ENCODE results near the gene APC2.
A peak's percentile ranks its signal among the peaks of the same experiment; 100 is the strongest.
"Not testable (repeated sequence)": the region's sequence is repeated elsewhere in the genome, so short reads cannot be mapped to it uniquely, and the experiment has no call there.

APC2 gene

GRCh38 chr19:1497578-1498235, 47.8 kb downstream of the APC2 start:
- DNase-seq, result no peak

GRCh38 chr19:1499231-1499630, 49.3 kb downstream of the APC2 start:
- DNase-seq, result not testable (repeated sequence)

GRCh38 chr19:1501200-1501595, 51.3 kb downstream of the APC2 start:
- DNase-seq, result no peak

- DNase-seq, result no peak
Measured at GRCh38 chr19:1502433-1503088, 52.6 kb downstream of the APC2 start.

GRCh38 chr19:1503089-1503924, 53.4 kb downstream of the APC2 start:
- DNase-seq, result no peak

- DNase-seq, result no peak
Measured at GRCh38 chr19:1503925-1504773, 54.2 kb downstream of the APC2 start.

DNA sequence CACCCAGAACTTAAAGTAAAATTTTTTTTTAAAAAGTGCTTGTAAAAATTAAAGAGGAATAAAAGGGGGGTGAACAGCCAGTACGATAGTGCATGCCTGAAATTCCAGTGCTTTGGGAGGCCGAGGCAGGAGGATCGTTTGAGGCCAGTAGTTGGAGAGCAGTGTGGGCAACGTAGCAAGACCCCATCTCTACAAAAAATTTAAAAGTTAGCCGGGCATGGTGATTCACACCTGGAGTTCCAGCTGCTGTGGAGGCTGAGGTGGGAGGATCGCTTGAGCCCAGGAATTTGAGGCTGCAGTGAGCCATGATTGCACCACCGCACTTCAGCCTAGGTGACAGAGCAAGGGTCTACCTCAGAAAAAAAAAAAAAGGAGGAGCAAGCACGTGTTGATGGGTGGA, 55.1 kb downstream of the APC2 start:
- DNase-seq, result no peak

- no peak for DNase-seq
Measured at GRCh38 chr19:1505991-1506881, 56.3 kb downstream of the APC2 start.

- DNase-seq, result no peak
Measured at GRCh38 chr19:1507192-1507660, 57.3 kb downstream of the APC2 start.

- DNase-seq, result peak; percentile 60
Measured at GRCh38 chr19:1507763-1508506, 58.0 kb downstream of the APC2 start.

GRCh38 chr19:1508507-1508856, 58.6 kb downstream of the APC2 start:
- DNase-seq, result no peak

DNA sequence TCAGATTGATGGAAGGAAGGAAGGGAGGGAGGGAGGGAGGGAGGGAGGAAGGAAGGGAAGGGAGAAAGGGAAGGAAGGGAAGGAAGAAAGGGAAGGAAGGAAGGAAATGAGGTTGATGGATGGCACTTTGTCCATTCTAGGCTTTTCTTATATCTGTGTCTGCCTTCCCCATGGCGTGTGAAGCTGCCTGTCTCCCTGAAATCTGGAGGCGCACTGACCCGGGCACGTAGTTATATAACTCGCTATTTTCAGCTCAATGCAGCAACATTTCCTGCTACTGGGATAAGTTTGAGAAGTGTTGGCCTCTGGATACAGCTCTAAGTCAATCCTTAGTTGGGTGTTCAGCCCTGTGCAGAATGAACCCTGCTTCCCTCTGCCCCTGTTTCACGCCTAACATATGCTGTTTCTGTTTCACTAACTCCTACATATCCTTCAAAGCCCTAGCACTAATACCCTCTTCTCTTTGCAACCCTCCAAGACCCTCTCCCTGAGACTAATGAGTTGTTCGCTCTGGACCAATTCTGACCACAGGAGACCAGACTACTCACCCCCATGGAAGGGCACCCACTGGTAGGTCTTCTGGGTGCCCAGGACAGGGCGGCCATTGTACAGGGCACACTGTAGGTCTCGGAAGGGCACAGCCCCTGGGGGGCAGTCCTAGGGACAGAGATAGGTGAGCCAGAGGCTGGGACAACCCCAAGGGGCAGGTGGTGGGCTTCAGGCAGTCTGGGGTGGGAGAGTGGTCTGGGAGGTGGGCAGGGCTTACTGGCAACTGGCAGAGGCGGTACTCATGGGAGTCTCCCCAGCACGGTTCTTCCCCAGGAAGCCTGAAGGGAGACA, 59.9 kb downstream of the APC2 start:
- no peak for DNase-seq

DNA sequence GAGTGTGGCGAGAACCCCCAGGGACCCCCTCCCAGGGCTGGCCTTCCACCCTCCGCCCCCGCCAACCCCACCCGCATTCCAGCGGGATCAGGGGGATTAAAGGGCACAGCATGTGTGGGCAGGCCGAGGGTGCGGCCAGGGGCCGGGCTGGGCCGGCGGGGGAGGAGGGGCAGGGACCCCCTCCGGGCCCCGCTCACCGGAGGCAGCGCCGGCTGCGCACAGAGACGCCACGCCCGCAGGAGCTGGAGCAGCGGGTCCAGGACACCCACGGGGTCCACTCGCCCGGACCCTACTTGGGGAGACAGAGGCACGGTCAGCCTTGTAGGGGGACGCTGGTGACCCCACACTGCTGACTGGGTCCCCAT, 60.5 kb downstream of the APC2 start:
- no peak for DNase-seq

DNA sequence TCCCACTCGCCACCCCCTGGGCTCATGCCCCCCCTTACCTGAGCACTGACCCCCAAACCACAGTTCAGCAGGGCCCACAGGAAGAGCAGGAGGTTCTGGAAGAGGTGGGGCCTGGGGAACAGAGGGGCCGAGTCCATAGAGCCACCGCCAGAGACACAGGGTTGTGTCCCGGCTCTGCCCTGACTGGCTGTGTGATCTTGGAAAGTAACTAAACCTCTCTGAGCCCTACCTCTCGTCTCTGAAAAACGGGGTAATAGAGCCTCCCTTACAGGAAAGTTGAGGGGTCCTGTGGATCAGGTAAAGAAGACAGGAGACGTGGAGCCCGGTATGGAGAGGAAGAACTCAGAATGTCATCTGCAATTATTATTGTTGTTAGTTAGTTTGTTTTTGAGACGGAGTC, 60.9 kb downstream of the APC2 start:
- DNase-seq, result no peak

- no peak for DNase-seq
Measured at GRCh38 chr19:1511318-1512317, 61.7 kb downstream of the APC2 start.

DNA sequence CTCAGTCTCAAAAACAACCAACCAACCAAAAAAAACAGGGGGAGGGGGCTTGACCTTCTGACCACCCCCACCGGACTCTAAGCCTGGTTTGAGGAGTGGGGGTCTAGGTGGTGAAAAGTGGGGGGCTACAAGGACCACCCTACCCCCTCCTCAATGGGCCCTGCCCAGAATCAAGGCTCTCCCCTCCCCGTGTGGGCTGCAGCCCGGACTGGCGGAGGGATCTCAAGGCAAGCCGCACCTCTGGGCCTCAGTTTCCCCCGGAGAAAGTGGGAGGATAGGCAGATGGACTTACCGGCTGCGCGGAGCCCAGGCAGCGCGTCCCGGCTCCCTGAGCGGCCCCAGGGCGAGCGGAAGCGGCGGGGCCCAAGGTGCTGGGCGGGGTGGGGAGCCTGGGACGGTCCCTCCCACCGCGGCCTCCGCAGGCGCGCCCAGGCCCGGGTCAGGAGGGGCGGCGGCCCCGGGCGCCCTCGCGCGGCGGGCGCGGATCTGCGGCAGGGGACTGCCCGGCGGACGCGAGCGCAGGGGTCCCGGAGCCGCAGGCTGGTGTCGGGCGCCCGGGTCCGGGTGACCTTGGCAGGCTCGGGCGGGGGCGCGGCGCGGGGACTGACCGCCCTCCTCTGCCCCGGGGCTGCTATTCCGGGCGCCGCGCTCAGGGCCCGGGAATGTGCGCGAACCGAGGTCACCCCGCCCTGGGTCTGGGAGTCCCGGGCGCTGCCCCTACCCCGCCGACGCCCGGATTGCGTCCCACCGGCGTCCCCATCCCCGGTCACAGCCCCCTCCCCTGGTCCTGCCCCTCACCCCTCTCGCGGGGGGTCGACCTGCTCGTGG, 63.0 kb downstream of the APC2 start, which contains the start of gene ADAMTSL5:
TSS of gene ADAMTSL5 (minus strand) at position 349 of the 828 bp plus-strand sequence. CDS start 2,076 bp downstream, outside the sequence.
- no peak for DNase-seq

GRCh38 chr19:1513499-1514294, 63.8 kb downstream of the APC2 start:
- no peak for DNase-seq
